ENCODE results near the gene HS6ST1. TPM values are rescaled to one million over a fixed set of nuclear protein-coding genes. Genes with fewer than 3 reads are reported as not detected.

The HS6ST1 gene
- total and polyA plus RNA-seq, 7 donors = 13.6 to 90.9 (median 38.9) TPM

DNA sequence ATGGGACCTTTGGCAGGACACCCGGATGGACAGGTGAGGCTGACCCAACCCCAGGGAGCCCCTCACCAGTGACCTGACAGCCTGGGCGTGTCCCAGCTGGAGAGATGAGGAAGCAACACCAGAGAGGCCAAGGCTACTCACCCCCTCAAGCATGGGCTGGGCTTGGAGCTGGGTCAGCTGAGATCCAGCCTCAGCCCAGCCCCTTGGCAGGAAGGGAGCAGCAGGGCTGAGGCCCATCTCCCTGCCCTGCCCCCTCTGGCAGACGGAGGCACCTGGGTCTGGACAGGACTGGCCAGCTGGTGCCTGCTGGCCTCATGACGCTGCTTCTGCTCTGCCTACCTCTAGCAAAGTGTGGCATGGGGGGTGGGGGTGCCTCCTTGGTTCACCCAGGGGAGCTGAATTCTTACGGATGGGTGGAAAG, 37.8 kb downstream of the HS6ST1 start:
- Histone ChIP-seq H3K4me1 (peaks cover 27% of the 10 kb centered on the region), H3K36me3 (ENCODE audit: insufficient read depth in 1 of 2, low read depth in 1 of 2) (peaks cover 0 to under 1% of the 10 kb centered on the region in 2 donors), H3K4me3 (no peak overlapping the region), H3K27ac (no peak overlapping the region), H3K9me3 (no peaks in the 10 kb centered on the region), H3K27me3 (ENCODE audit: insufficient read depth in 3 of 3, low read length in 2 of 3) (no peaks in the 10 kb centered on the region)
- ATAC-seq = peak; percentile 51 to 71 (median 64)
- intact Hi-C loops (cut with DNase I) = no loop called here
- TF ChIP-seq, protein P1, sequence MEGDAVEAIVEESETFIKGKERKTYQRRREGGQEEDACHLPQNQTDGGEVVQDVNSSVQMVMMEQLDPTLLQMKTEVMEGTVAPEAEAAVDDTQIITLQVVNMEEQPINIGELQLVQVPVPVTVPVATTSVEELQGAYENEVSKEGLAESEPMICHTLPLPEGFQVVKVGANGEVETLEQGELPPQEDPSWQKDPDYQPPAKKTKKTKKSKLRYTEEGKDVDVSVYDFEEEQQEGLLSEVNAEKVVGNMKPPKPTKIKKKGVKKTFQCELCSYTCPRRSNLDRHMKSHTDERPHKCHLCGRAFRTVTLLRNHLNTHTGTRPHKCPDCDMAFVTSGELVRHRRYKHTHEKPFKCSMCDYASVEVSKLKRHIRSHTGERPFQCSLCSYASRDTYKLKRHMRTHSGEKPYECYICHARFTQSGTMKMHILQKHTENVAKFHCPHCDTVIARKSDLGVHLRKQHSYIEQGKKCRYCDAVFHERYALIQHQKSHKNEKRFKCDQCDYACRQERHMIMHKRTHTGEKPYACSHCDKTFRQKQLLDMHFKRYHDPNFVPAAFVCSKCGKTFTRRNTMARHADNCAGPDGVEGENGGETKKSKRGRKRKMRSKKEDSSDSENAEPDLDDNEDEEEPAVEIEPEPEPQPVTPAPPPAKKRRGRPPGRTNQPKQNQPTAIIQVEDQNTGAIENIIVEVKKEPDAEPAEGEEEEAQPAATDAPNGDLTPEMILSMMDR (IDR thresholded peaks at IDR 0.05) = no peak
- DNase-seq = peak; percentile 37 to 67
- WGBS, 3 donors = 41 to 49% (median 43%) methylated on average over 5 of the region's 5 CpGs

DNA sequence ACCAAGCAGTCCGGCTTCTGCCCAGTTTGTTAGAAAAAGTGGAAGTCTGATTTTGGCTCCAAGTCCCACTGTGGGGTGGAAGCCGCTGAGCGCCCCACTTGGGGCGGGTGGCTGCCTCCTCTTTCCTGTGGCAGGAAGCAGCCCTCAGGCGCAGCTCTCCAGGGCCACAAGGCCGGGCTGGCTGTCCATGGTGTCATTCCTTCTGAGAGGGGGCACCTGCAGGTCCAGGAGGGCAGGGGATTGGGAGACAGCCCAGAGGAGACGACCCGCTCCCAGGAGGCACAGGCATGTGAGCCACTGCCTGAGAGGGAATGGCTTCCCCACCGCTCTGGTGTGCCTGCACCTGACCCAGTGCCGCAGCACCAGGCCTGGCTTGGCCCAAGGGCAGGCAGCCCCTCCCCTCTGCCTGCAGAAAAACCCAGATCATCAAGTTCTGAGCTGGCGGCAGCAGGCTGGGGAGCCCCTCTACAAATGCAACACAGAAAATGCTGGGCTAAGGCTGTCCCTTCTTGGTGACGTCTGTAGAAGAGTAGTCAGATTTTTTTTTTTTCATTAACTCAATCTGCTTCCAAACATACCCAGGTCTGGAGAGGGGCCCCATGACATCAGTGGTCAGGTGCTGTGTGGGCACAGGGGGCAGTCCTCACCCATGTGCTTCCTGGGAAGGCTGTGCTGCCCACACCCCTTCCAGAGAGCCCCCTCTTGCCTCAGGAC, 38.4 kb downstream of the HS6ST1 start:
- ATAC-seq (peak in 1 of 4 donors; percentile 1), DNase-seq (peak; percentile 27 to 57)
- 69 to 78% (median 74%) methylated on average over 11 to 12 of the region's 12 CpGs for whole genome bisulfite sequencing, 3 donors
- Histone ChIP-seq H3K27ac (no peak overlapping the region), H3K4me3 (no peak overlapping the region), H3K4me1 (peaks cover 27% of the 10 kb centered on the region), H3K9me3 (no peaks in the 10 kb centered on the region), H3K27me3 (ENCODE audit: insufficient read depth in 3 of 3, low read length in 2 of 3) (no peaks in the 10 kb centered on the region), H3K36me3 (ENCODE audit: insufficient read depth in 1 of 2, low read depth in 1 of 2) (peaks cover 0 to 6% of the 10 kb centered on the region in 2 donors)
- intact Hi-C loops (cut with DNase I) = no loop called here
- TF ChIP-seq, protein P1 (IDR thresholded peaks at IDR 0.05) = no peak

DNA sequence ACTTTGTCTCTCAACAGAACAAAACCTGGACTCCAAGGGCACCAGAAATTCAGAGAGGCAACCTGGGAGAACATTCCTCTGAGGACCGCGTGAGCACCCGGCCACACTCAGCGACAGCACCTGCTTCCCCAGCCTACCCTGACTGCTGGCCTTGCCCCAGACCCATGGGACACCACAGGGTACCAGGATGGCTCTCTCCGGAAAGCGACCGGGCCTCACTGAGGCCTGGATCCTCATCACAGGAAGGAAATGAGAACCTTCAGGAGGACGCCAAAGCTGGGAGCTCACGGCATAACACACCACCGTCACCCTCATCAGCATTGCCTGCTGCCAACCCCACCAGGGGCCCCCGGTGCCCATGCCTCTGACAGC, 38.9 kb downstream of the HS6ST1 start:
- intact Hi-C loops (cut with DNase I) = no loop called here
- no peak for ATAC-seq
- no peak for DNase-seq
- Histone ChIP-seq H3K4me3 (no peak overlapping the region), H3K4me1 (peaks cover 27% of the 10 kb centered on the region), H3K9me3 (no peaks in the 10 kb centered on the region), H3K36me3 (ENCODE audit: insufficient read depth in 1 of 2, low read depth in 1 of 2) (peaks cover 0 to 10% of the 10 kb centered on the region in 2 donors), H3K27ac (no peak overlapping the region), H3K27me3 (ENCODE audit: insufficient read depth in 3 of 3, low read length in 2 of 3) (no peaks in the 10 kb centered on the region)
- WGBS, 3 donors = 77 to 90% (median 79%) methylated on average over 11 of the region's 11 CpGs
- TF ChIP-seq, protein P1 (IDR thresholded peaks at IDR 0.05) = no peak

DNA sequence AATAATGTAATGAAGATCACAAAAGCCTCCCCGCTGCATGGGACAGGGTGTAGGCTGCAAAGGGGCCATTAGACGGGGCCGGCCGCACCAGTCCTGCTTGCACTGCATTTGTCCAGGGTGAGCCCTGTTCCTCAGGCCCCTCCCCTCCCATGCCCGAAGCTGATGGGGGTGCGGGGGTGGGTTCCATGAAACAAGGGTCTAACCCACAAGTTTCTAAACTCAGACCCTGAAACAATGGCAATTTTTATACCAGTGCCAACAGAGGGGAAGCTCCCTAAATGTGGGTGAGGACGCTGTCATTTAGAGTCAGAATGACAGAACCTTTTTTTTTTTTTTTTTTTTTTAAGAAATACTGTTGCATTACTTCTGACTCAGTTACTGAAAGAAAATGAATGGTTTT, 39.7 kb downstream of the HS6ST1 start:
- Histone ChIP-seq H3K27me3 (ENCODE audit: insufficient read depth in 3 of 3, low read length in 2 of 3) (no peaks in the 10 kb centered on the region), H3K9me3 (no peaks in the 10 kb centered on the region), H3K4me1 (peaks cover 27% of the 10 kb centered on the region), H3K4me3 (no peak overlapping the region), H3K27ac (no peak overlapping the region), H3K36me3 (ENCODE audit: insufficient read depth in 1 of 2, low read depth in 1 of 2) (peaks cover 0 to 14% of the 10 kb centered on the region in 2 donors)
- DNase-seq (peak in 1 of 2 donors; percentile 12), ATAC-seq (no peak)
- 92 to 94% (median 93%) methylated on average over 7 of the region's 7 CpGs for WGBS, 3 donors
- TF ChIP-seq, protein P1 (IDR thresholded peaks at IDR 0.05) = no peak
- intact Hi-C loops (cut with DNase I) = no loop called here
